GM12878 (cell line): Measurements from ENCODE around the gene MVP. TPM values are rescaled to one million over a fixed set of nuclear protein-coding genes. Genes with fewer than 3 reads are reported as not detected.

Experiments used
- BACH1 ChIP-seq: fragments of 450-650 bp; IDR thresholded peaks from 2 replicates; pipeline ENCODE4 v1.6.1; 2017; ENCODE audit warnings: mild to moderate bottlenecking, borderline replicate concordance
- BCL3 ChIP-seq: IDR thresholded peaks from 2 replicates; pipeline ENCODE4 v1.6.1; 2011; ENCODE audit warnings: borderline replicate concordance, low read depth, mild to moderate bottlenecking, moderate library complexity, low read length; ENCODE audit not compliant: insufficient read depth, poor library complexity, severe bottlenecking
- BHLHE40 ChIP-seq, 2 experiments: fragments of 450-650 bp in 1 of 2; IDR thresholded peaks; 2 replicates each; pipeline ENCODE4 v1.6.1; 2011 to 2017; ENCODE audit warnings: low read depth in 2 of 2, borderline replicate concordance in 1 of 2, improper control_type of control experiment in 1 of 2, low read length in 1 of 2, mild to moderate bottlenecking in 1 of 2
- CBFB ChIP-seq: IDR thresholded peaks from 2 replicates; pipeline ENCODE4 v1.6.1; 2016; ENCODE audit warnings: antibody characterized with exemption, low read depth
- GABPA ChIP-seq: IDR thresholded peaks from 2 replicates; pipeline ENCODE4 v1.6.1; 2014; ENCODE audit warnings: antibody characterized with exemption, low read depth, mild to moderate bottlenecking, inconsistent platforms
- GATAD2B ChIP-seq: fragments of 450-650 bp; conservative IDR thresholded peaks from 2 replicates; pipeline ENCODE4 v1.6.1; 2017; ENCODE audit warnings: low read depth, mild to moderate bottlenecking, moderate library complexity
- HDAC6 ChIP-seq: fragments of 200-600 bp; sonication (generic); IDR thresholded peaks from one replicate; pipeline ENCODE4 v1.8.0; 2017; ENCODE audit warnings: antibody characterized with exemption; ENCODE audit not compliant: unreplicated experiment
- HDGF ChIP-seq: fragments of 450-650 bp; IDR thresholded peaks from 2 replicates; pipeline ENCODE4 v1.6.1; 2016; ENCODE audit warnings: antibody characterized with exemption
- IKZF1 ChIP-seq: fragments of 450-650 bp; conservative IDR thresholded peaks from 2 replicates; pipeline ENCODE4 v1.6.1; 2017; ENCODE audit warnings: antibody characterized with exemption, mild to moderate bottlenecking
- JUND ChIP-seq: IDR thresholded peaks from 2 replicates; pipeline ENCODE4 v1.6.1; 2012; ENCODE audit warnings: low read depth, mild to moderate bottlenecking, low read length, improper control_type of control experiment, moderate library complexity
- LARP7 ChIP-seq: fragments of 450-650 bp; IDR thresholded peaks from 2 replicates; pipeline ENCODE4 v1.6.1; 2017; ENCODE audit warnings: mild to moderate bottlenecking
- NKRF ChIP-seq: fragments of 450-650 bp; conservative IDR thresholded peaks from 2 replicates; pipeline ENCODE4 v1.6.1; 2017; ENCODE audit warnings: mild to moderate bottlenecking, moderate library complexity
- POLR2AphosphoS5 ChIP-seq: IDR thresholded peaks from 2 replicates; pipeline ENCODE4 v1.6.1; 2011; ENCODE audit warnings: mild to moderate bottlenecking, low read length, inconsistent platforms
- SMAD5 ChIP-seq: IDR thresholded peaks from 2 replicates; pipeline ENCODE4 v1.6.1; 2016; ENCODE audit warnings: antibody characterized with exemption, low read depth
- SMARCA5 ChIP-seq: fragments of 450-650 bp; IDR thresholded peaks from 2 replicates; pipeline ENCODE4 v1.6.1; 2017; ENCODE audit warnings: mild to moderate bottlenecking
- SREBF1 ChIP-seq: IDR thresholded peaks from 2 replicates; pipeline ENCODE4 v1.6.1; 2012; ENCODE audit warnings: mild to moderate bottlenecking, low read length
- STAT3 ChIP-seq: IDR thresholded peaks from 2 replicates; pipeline ENCODE4 v1.6.1; 2011; ENCODE audit warnings: low read depth, low read length, improper control_type of control experiment
- TBL1XR1 ChIP-seq: IDR thresholded peaks from 2 replicates; pipeline ENCODE4 v1.6.1; 2012; ENCODE audit warnings: low read depth, low read length, improper control_type of control experiment
- ZNF207 ChIP-seq: fragments of 450-650 bp; IDR thresholded peaks from 2 replicates; pipeline ENCODE4 v1.6.1; 2014; ENCODE audit warnings: antibody characterized with exemption, mild to moderate bottlenecking, borderline replicate concordance
- ZNF24 ChIP-seq: fragments of 450-650 bp; IDR thresholded peaks from 2 replicates; pipeline ENCODE4 v1.6.1; 2017; ENCODE audit warnings: antibody characterized with exemption, mild to moderate bottlenecking
- polyA plus RNA-seq, 11 experiments: library from polyadenylated mRNA; depleted of rRNA in 4 of 11; unstranded in 6 of 11; stranded (reverse) in 5 of 11; fragments of >200 nt; fragmentation: Nextera tagmentation in 4 of 11; fragmentation: Illumina TruSeq in 1 of 11; extraction: Ambion mirVana in 4 of 11; extraction: Trizol in 1 of 11; gene quantifications; 1 replicate in 1 of 11; 2 replicates in 10 of 11; pipeline versions ENCODE4 v1.2.1 to v1.2.3, GENCODE V29; 2011 to 2016; ENCODE audit warnings: inconsistent platforms in 2 of 11, missing spikeins in 2 of 11, low read depth in 1 of 11
- total RNA-seq, 4 experiments: library from RNA; depleted of rRNA in 3 of 4; stranded (reverse); fragments of >200 nt in 3 of 4; fragmentation: Illumina TruSeq in 1 of 4; extraction: Trizol in 1 of 4; gene quantifications; 2 replicates each; pipeline versions ENCODE4 v1.2.1 to v1.2.3, GENCODE V29; 2013 to 2021
- TF ChIP-seq, protein P1 (sequence below): IDR thresholded peaks from 2 replicates; pipeline ENCODE4 v1.6.1; 2011; ENCODE audit warnings: low read depth, low read length, improper control_type of control experiment, borderline replicate concordance
- TF ChIP-seq, protein P2 (sequence below): IDR thresholded peaks from 2 replicates; pipeline ENCODE4 v1.6.1; 2012; ENCODE audit warnings: low read depth, low read length, improper control_type of control experiment
- TF ChIP-seq, protein P3 (sequence below): fragments of 450-650 bp; formaldehyde crosslinking; IDR thresholded peaks from 2 replicates; pipeline ENCODE4 v1.4.0; 2020; ENCODE audit warnings: mild to moderate bottlenecking, moderate library complexity

The MVP gene
- total and polyA plus RNA-seq, 10 of the 15 experiments (the other 5 are each of a cell fraction or from before 2014, with no cell fraction given), result 0.98 to 74.2 (median 54.7) TPM

GRCh38 chr16:29790183-29790948 lies 29.9 kb upstream of the MVP start, which contains the start of gene KIF22 (continued):
- TF ChIP-seq, protein P1, sequence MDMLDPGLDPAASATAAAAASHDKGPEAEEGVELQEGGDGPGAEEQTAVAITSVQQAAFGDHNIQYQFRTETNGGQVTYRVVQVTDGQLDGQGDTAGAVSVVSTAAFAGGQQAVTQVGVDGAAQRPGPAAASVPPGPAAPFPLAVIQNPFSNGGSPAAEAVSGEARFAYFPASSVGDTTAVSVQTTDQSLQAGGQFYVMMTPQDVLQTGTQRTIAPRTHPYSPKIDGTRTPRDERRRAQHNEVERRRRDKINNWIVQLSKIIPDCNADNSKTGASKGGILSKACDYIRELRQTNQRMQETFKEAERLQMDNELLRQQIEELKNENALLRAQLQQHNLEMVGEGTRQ, result no peak
- TF ChIP-seq STAT3, result no peak
- peak; percentile 75 for TF ChIP-seq POLR2AphosphoS5
- peak; percentile 84 for TF ChIP-seq SMARCA5
- TF ChIP-seq ZNF24, result no peak
- no peak for TF ChIP-seq JUND
- TF ChIP-seq TBL1XR1, result no peak
- no peak for TF ChIP-seq ZNF207
- TF ChIP-seq SMAD5, result no peak
- peak; percentile 98 for TF ChIP-seq NKRF
- no peak; the same call in 1 of the 2 replicates for TF ChIP-seq CBFB
- TF ChIP-seq, protein P2, sequence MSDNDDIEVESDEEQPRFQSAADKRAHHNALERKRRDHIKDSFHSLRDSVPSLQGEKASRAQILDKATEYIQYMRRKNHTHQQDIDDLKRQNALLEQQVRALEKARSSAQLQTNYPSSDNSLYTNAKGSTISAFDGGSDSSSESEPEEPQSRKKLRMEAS, result no peak; the same call in 1 of the 2 replicates
- TF ChIP-seq HDGF, result peak; percentile 56; the same call in 1 of the 2 replicates
- TF ChIP-seq BCL3, result no peak
- TF ChIP-seq BACH1, result peak; percentile 77
- no peak for TF ChIP-seq SREBF1
- TF ChIP-seq BHLHE40 (IDR thresholded peaks at IDR 0.05; ENCODE audit: borderline replicate concordance in 1 of 2, low read depth in 2 of 2, low read length in 1 of 2), result peak; percentile 41 to 68; a peak in 2 of 4 replicates
- TF ChIP-seq GATAD2B, result peak; percentile 54
- TF ChIP-seq HDAC6, result no peak
- TF ChIP-seq, protein P3, sequence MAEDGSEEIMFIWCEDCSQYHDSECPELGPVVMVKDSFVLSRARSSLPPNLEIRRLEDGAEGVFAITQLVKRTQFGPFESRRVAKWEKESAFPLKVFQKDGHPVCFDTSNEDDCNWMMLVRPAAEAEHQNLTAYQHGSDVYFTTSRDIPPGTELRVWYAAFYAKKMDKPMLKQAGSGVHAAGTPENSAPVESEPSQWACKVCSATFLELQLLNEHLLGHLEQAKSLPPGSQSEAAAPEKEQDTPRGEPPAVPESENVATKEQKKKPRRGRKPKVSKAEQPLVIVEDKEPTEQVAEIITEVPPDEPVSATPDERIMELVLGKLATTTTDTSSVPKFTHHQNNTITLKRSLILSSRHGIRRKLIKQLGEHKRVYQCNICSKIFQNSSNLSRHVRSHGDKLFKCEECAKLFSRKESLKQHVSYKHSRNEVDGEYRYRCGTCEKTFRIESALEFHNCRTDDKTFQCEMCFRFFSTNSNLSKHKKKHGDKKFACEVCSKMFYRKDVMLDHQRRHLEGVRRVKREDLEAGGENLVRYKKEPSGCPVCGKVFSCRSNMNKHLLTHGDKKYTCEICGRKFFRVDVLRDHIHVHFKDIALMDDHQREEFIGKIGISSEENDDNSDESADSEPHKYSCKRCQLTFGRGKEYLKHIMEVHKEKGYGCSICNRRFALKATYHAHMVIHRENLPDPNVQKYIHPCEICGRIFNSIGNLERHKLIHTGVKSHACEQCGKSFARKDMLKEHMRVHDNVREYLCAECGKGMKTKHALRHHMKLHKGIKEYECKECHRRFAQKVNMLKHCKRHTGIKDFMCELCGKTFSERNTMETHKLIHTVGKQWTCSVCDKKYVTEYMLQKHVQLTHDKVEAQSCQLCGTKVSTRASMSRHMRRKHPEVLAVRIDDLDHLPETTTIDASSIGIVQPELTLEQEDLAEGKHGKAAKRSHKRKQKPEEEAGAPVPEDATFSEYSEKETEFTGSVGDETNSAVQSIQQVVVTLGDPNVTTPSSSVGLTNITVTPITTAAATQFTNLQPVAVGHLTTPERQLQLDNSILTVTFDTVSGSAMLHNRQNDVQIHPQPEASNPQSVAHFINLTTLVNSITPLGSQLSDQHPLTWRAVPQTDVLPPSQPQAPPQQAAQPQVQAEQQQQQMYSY (CRISPR knock-in tag), result no peak
- TF ChIP-seq GABPA, result peak; percentile 95
- 0 out of 2 replicates have a peak, but pooled peaks have one; percentile 20 for TF ChIP-seq LARP7
- TF ChIP-seq IKZF1, result peak; percentile 91
